ENCODE measurements around the gene ACADS. TPM values are rescaled to one million over a fixed set of nuclear protein-coding genes. Genes with fewer than 3 reads are reported as not detected.

Gene ACADS
- polyA plus RNA-seq, 1 donor from 2014 or later: 3.6 TPM

GRCh38 chr12:120720234-120720986 lies 5.2 kb upstream of the ACADS start:
- Histone ChIP-seq H3K4me2 (ENCODE audit: low read length) (no peak overlapping the region), H3K27ac (ENCODE audit: low read length) (no peak overlapping the region), H4K20me1 (ENCODE audit: insufficient read depth) (no peaks in the 10 kb centered on the region)

GRCh38 chr12:120720987-120721801 lies 4.4 kb upstream of the ACADS start:
- Histone ChIP-seq H3K36me3 (ENCODE audit: insufficient read depth, low read length) (peaks cover 5% of the 10 kb centered on the region), H3K9me2 (ENCODE audit: insufficient read depth, low read length) (no peaks in the 10 kb centered on the region), H3K9me3 (ENCODE audit: low read length) (no peaks in the 10 kb centered on the region), H2AFZ (ENCODE audit: low read depth, low read length) (no peak overlapping the region), H3K4me3 (ENCODE audit: low read length) (no peak overlapping the region), H3K27ac (ENCODE audit: low read length) (no peak overlapping the region), H3K4me2 (ENCODE audit: low read length) (no peak overlapping the region), H3K79me2 (replicated peaks; ENCODE audit: insufficient read depth, low read length) (no peaks in the 10 kb centered on the region), H4K20me1 (ENCODE audit: insufficient read depth) (no peaks in the 10 kb centered on the region), H3K27me3 (ENCODE audit: insufficient read depth, low read depth, low read length) (no peaks in the 10 kb centered on the region), H3F3A (ENCODE audit: insufficient read depth, low read length, poor library complexity, severe bottlenecking) (no peaks in the 10 kb centered on the region), H3K9ac (ENCODE audit: low read length) (no peak overlapping the region)
- TF ChIP-seq EP300 (conservative IDR thresholded peaks at IDR 0.05; ENCODE audit: poor library complexity, severe bottlenecking): no peak
- no peak for TF ChIP-seq RAD21 (conservative IDR thresholded peaks at IDR 0.05)
- no peak for TF ChIP-seq EZH2 (IDR thresholded peaks at IDR 0.05; ENCODE audit: borderline replicate concordance, insufficient read depth, low read length, poor library complexity, severe bottlenecking)
- TF ChIP-seq TAF1 (IDR thresholded peaks at IDR 0.05; ENCODE audit: low read depth): no peak
- TF ChIP-seq SMC3 (conservative IDR thresholded peaks at IDR 0.05; ENCODE audit: poor library complexity): no peak
- no peak for TF ChIP-seq REST (IDR thresholded peaks at IDR 0.05; ENCODE audit: borderline replicate concordance)
- no peak for TF ChIP-seq MXI1 (conservative IDR thresholded peaks at IDR 0.05; ENCODE audit: poor library complexity, severe bottlenecking)
- no peak for TF ChIP-seq POLR2AphosphoS5 (IDR thresholded peaks at IDR 0.05)
- no peak for TF ChIP-seq CTCF (IDR thresholded peaks at IDR 0.05; ENCODE audit: poor library complexity, severe bottlenecking)

More at GRCh38 chr12:120720234-120720986, 5.2 kb upstream of the ACADS start:
- Histone ChIP-seq H3K9me3 (ENCODE audit: low read length) (no peaks in the 10 kb centered on the region), H2AFZ (ENCODE audit: low read depth, low read length) (no peak overlapping the region), H3K9ac (ENCODE audit: low read length) (no peak overlapping the region), H3K79me2 (replicated peaks; ENCODE audit: insufficient read depth, low read length) (no peaks in the 10 kb centered on the region), H3K27me3 (ENCODE audit: insufficient read depth, low read depth, low read length) (no peaks in the 10 kb centered on the region), H3F3A (ENCODE audit: insufficient read depth, low read length, poor library complexity, severe bottlenecking) (no peaks in the 10 kb centered on the region), H3K36me3 (ENCODE audit: insufficient read depth, low read length) (peaks cover 5% of the 10 kb centered on the region), H3K9me2 (ENCODE audit: insufficient read depth, low read length) (no peaks in the 10 kb centered on the region), H3K4me3 (ENCODE audit: low read length) (no peak overlapping the region)
- TF ChIP-seq POLR2AphosphoS5 (IDR thresholded peaks at IDR 0.05) (no peak), RAD21 (conservative IDR thresholded peaks at IDR 0.05) (no peak)

Data from neural cell (in vitro differentiated cells).